ENCODE measurements around the gene PRDM11.
A peak's percentile ranks its signal among the peaks of the same experiment; 100 is the strongest.
"Not testable (repeated sequence)": the region's sequence is repeated elsewhere in the genome, so short reads cannot be mapped to it uniquely, and the experiment has no call there.

PRDM11 gene

GRCh38 chr11:45243967-45244366 is 97.5 kb downstream of the PRDM11 start:
- DNase-seq = no peak

- no peak for DNase-seq
Measured at GRCh38 chr11:45245218-45246045, 99.0 kb downstream of the PRDM11 start.

GRCh38 chr11:45246241-45246640 is 99.8 kb downstream of the PRDM11 start:
- no peak for DNase-seq

GRCh38 chr11:45247433-45247832 is 101.0 kb downstream of the PRDM11 start:
- no peak for DNase-seq

GRCh38 chr11:45248501-45249011 is 102.1 kb downstream of the PRDM11 start:
- DNase-seq = no peak

GRCh38 chr11:45249372-45249771 is 102.9 kb downstream of the PRDM11 start:
- not testable (repeated sequence) for DNase-seq

- DNase-seq = no peak
Measured at GRCh38 chr11:45250035-45250718, 103.7 kb downstream of the PRDM11 start.

- DNase-seq = peak; percentile 10
Measured at GRCh38 chr11:45252134-45252856, 105.9 kb downstream of the PRDM11 start.

- DNase-seq = no peak
Measured at GRCh38 chr11:45252877-45253276, 106.4 kb downstream of the PRDM11 start.

GRCh38 chr11:45253640-45254039 is 107.2 kb downstream of the PRDM11 start:
- DNase-seq = no peak

- DNase-seq = no peak
Measured at GRCh38 chr11:45254070-45254469, 107.6 kb downstream of the PRDM11 start.

- no peak for DNase-seq
Measured at GRCh38 chr11:45258982-45259530, 112.6 kb downstream of the PRDM11 start.

- no peak for DNase-seq
Measured at GRCh38 chr11:45259592-45259991, 113.2 kb downstream of the PRDM11 start.

- DNase-seq = no peak
Measured at GRCh38 chr11:45260071-45260470, 113.6 kb downstream of the PRDM11 start.

- peak; percentile 42 for DNase-seq
Measured at GRCh38 chr11:45262900-45263299, 116.5 kb downstream of the PRDM11 start.

GRCh38 chr11:45263773-45264172 is 117.3 kb downstream of the PRDM11 start:
- no peak for DNase-seq

- DNase-seq = no peak
Measured at GRCh38 chr11:45264839-45265515, 118.5 kb downstream of the PRDM11 start.

- DNase-seq = no peak
Measured at GRCh38 chr11:45265969-45266675, 119.7 kb downstream of the PRDM11 start.

GRCh38 chr11:45266676-45267020 is 120.2 kb downstream of the PRDM11 start:
- no peak for DNase-seq

GRCh38 chr11:45267052-45267451 is 120.6 kb downstream of the PRDM11 start:
- DNase-seq = no peak

- DNase-seq = no peak
Measured at GRCh38 chr11:45267652-45268299, 121.3 kb downstream of the PRDM11 start.

All from NCI-H146 (cell line).